ELF-1 (cell line): Measurements from ENCODE around the gene CYP21A2.
"Not testable (repeated sequence)": the region's sequence is repeated elsewhere in the genome, so short reads cannot be mapped to it uniquely, and the experiment has no call there.

Source experiments
- DNase-seq: peaks from one replicate; pipeline ENCODE4 v3.0.0-alpha.2; 2016; ENCODE audit warnings: low read depth, low spot score

CYP21A2 gene

DNA sequence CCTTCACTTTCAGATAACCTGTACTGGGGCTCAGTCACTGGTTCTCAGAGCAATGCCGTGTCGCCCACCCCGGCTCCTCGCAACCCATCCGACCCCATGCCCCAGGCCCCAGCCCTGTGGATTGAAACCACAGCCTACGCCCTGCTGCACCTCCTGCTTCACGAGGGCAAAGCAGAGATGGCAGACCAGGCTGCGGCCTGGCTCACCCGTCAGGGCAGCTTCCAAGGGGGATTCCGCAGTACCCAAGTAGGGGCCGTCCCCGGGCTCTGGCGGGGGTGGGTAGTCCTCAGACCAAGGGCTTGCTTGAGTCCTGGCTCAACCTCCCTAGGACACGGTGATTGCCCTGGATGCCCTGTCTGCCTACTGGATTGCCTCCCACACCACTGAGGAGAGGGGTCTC lies 8.7 kb upstream of the CYP21A2 start:
- DNase-seq = not testable (repeated sequence)

DNA sequence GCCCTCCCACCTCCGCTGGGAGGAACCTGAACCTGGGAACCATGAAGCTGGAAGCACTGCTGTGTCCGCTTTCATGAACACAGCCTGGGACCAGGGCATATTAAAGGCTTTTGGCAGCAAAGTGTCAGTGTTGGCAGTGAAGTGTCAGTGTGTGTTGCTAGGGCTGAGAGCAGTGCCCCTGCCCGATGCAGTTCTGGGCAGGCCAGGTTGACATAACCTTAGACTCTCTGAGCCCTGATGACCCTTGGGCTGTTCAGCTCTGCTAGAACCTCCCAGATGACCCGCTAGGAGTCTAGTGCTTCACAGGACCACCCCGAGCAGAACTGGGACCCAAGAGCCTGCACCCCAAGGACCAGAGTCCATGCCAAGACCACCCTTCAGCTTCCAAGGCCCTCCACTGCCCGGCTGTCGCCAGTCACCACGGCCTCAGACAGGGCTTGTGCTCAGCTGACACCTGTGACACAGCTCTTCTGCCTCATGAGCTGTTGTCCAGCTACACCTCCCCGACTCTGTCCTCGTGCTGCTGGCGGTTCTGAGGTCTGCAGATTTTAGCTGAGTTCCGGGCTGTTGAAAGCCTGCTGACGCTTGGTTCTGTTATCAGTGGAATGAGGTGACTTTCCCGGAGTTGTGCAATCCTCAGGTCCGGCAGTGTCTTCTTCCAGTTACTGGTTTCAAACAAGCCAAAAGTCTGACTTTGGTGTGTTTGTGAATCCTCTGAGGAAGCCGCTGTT lies 2.8 kb upstream of the CYP21A2 start:
- not testable (repeated sequence) for DNase-seq

DNA sequence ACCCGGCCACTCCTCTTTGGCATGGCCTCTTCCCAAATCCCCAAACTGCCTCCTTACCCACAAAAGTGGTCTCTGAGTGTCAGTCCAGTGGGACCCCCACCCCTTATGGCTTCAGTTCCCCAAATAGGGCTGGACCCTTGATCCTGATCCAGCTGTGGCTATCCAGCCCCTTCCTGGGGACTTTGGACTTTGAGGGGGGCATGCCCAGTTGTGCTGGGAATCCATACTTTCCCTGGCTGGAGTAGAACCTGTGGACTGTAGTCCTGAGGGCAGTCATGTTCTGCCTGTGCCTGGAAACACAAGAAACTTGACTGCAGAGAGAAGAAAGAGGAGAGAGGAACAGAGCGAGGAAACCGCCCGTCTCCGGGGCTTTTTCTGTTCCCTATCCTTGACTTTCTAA lies 1.1 kb upstream of the CYP21A2 start:
- DNase-seq = not testable (repeated sequence)

DNA sequence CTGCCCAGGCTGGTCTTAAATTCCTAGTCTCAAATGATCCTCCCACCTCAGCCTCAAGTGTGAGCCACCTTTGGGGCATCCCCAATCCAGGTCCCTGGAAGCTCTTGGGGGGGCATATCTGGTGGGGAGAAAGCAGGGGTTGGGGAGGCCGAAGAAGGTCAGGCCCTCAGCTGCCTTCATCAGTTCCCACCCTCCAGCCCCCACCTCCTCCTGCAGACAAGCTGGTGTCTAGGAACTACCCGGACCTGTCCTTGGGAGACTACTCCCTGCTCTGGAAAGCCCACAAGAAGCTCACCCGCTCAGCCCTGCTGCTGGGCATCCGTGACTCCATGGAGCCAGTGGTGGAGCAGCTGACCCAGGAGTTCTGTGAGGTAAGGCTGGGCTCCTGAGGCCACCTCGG lies 663 bp downstream of the CYP21A2 start:
- not testable (repeated sequence) for DNase-seq

DNA sequence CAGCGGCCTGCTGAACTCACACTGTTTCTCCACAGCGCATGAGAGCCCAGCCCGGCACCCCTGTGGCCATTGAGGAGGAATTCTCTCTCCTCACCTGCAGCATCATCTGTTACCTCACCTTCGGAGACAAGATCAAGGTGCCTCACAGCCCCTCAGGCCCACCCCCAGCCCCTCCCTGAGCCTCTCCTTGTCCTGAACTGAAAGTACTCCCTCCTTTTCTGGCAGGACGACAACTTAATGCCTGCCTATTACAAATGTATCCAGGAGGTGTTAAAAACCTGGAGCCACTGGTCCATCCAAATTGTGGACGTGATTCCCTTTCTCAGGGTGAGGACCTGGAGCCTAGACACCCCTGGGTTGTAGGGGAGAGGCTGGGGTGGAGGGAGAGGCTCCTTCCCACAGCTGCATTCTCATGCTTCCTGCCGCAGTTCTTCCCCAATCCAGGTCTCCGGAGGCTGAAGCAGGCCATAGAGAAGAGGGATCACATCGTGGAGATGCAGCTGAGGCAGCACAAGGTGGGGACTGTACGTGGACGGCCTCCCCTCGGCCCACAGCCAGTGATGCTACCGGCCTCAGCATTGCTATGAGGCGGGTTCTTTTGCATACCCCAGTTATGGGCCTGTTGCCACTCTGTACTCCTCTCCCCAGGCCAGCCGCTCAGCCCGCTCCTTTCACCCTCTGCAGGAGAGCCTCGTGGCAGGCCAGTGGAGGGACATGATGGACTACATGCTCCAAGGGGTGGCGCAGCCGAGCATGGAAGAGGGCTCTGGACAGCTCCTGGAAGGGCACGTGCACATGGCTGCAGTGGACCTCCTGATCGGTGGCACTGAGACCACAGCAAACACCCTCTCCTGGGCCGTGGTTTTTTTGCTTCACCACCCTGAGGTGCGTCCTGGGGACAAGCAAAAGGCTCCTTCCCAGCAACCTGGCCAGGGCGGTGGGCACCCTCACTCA lies 1.4 kb downstream of the CYP21A2 start:
- not testable (repeated sequence) for DNase-seq

DNA sequence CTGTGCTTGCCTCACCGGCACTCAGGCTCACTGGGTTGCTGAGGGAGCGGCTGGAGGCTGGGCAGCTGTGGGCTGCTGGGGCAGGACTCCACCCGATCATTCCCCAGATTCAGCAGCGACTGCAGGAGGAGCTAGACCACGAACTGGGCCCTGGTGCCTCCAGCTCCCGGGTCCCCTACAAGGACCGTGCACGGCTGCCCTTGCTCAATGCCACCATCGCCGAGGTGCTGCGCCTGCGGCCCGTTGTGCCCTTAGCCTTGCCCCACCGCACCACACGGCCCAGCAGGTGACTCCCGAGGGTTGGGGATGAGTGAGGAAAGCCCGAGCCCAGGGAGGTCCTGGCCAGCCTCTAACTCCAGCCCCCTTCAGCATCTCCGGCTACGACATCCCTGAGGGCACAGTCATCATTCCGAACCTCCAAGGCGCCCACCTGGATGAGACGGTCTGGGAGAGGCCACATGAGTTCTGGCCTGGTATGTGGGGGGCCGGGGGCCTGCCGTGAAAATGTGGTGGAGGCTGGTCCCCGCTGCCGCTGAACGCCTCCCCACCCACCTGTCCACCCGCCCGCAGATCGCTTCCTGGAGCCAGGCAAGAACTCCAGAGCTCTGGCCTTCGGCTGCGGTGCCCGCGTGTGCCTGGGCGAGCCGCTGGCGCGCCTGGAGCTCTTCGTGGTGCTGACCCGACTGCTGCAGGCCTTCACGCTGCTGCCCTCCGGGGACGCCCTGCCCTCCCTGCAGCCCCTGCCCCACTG lies 2.3 kb downstream of the CYP21A2 start:
- DNase-seq = not testable (repeated sequence)

DNA sequence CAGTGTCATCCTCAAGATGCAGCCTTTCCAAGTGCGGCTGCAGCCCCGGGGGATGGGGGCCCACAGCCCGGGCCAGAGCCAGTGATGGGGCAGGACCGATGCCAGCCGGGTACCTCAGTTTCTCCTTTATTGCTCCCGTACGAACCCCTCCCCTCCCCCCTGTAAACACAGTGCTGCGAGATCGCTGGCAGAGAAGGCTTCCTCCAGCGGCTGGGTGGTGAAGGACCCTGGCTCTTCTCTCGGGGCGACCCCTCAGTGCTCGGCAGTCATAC lies 2.8 kb downstream of the CYP21A2 start:
- DNase-seq = not testable (repeated sequence)

DNA sequence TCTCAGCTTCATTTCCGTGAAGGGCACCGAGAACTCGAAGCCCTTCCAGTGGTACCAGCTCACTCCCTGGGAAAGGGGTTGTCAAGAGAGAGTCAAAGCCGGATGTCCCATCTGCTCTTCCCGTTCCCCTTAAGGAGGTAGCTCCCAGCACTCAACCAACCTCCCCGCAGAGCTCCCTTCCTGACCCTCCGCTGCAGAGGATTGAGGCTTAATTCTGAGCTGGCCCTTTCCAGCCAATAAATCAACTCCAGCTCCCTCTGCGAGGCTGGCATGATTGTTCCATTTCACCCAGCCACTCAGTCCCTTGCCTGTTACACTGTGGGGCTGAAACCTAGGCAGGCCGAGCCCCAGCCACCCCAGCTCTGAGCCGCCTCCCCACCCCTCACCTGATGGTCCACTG lies 3.2 kb downstream of the CYP21A2 start:
- DNase-seq = not testable (repeated sequence)

DNA sequence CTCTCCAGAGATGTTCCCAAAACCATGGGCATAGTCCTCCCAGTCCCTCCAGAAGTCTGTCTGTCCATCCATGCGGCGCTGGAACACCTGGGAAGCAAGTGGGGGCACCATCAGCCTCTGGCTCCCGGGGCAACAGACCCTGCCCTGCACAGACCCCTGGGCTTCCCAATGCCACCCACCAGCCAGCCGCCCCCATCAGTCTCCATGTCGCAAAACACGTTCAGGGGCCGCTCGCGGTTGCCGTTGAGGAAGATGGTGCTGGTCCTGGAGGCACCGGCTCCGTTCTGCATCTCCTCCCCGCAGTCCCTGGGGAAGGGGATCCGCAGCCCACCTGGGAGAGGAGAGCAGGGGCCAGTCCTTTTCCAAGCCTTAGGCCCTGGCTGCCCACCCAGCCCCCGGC lies 4.1 kb downstream of the CYP21A2 start:
- not testable (repeated sequence) for DNase-seq

DNA sequence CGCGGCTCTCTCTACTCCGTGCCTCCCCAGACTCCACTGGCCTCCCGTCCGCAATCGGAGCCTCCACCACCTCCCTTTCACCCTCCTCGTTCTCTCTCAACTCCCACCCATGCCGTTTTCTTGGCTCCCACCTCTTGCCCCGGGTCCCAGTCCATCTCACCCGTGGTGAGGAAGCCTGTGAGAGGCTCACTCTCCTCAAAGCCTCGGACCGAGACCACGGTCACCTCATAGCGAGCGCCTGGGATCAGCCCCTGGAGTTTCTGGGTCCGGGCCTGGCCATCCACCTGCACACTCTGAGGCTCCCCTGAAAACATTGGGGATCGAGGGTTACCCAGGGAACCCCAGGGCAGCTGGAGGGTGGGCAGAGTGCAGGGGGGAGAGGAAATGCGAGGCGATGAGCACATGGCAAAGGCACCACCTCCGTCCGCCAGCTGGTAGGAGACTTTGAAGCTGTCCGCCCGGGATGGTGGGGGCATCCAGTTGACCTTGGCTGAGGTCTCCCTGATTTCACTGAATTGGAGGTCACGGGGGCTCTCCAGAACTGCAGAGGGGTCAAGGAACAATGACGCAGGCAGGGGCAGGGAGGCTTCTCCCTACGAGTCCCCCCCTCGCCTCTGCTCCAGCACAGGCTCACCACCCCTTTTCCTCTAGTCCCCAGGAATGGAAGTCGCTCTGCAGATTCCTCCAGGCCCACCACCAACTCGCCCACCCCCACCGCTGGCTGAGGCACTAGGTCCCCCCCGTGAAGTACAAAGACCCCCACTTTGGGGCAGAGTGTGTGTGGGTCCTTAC lies 5.6 kb downstream of the CYP21A2 start:
- not testable (repeated sequence) for DNase-seq

DNA sequence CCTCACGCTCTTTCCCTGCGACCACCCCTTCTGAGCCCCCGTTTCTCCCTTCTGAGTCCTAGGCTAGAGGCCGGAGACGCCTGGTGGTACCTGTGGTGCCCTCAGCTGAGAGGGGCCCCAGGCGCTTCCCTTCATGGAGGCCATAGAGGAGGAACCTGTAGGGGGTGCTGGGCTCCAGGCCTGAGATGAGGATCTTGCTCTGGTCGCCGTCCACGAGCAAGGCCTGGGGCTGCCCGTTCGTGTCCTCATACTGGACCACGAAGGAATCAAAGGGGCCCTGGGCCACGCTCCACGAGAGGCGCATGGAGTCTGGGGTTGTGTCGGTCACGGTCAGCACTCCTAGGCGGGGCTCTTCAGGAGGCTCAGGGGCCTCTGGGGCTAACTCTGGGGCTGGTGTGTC lies 6.7 kb downstream of the CYP21A2 start:
- not testable (repeated sequence) for DNase-seq

DNA sequence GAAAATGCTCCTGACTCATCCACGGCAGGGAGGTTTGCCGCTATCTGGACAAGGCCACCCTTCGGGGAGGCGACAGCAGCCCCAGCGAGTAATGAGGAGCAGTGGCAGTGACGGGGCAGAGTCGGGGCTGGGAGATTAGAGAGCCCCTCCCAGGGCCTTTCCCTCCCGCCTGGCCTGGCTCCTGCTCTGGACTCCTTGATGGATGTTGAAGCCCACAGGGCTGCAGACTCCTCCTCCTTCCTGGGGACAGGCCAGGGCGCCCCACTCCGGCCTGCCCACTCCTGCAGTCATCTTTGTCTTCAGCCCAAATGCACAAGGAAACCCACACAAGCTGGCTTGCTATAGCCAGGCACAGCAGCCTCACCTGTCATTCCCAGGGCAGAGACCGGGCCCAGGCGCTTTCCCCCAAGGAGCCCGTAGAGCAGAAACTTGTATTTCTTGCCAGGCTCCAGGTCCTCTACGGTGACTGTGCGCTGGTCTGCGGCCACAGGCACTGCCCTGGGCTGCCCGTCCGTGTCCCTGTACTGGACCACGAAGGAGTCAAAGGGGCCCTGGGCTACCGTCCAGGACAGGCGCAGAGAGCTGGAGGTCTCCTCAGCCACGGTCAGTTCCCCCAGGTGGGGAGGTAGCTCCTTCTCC lies 7.7 kb downstream of the CYP21A2 start:
- DNase-seq = no peak

DNA sequence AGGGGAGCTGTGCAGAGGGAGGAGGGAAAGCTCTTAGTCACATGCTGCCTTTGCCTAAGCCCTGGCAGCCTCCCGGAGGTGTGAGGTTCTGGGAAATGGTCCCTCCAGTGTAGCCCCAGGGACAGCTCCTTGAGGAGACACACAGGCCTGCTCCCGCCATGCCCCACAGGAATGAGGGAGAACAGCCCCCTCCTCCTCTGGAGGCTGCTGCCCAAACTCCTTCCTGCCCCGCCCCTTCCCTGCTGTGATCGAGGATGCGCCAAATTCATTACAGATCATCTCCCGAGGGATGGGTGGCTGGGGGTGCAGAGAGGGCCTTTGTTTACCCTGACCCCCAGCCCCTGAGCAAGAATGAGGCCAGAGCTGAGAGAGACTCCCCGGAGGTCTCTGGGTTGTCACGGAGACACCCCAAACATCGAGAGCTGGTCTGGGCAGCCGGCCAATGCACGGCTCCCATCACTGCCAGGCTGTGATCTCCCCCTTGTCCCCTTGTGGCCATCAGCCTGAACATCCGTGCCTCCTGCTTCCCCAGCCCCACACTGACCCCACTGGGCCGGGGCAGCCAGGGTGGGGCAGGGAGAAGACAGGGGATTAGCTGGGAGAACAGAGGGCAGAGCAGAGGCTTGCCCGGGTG lies 8.4 kb downstream of the CYP21A2 start:
- DNase-seq = peak; percentile 40

DNA sequence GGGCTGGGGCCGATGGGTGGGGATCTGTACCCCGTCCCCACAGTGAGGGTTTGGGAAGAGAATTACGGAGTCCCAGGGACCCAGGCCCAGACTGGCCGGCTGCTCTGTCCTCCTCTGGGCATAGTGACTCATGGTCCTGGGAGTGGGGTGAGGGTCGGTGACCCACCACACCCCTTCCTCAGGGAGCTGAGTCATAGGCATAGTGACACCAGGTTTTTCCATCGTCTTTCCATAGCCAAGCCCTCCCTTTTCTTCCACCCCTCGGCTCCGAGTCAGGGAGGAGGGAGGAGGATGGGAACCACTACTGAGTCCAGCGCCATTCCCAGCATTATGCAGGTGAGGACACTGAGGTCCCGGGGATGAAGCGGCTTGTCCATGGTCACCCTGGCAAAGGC lies 8.9 kb downstream of the CYP21A2 start:
- peak; percentile 25 for DNase-seq

DNA sequence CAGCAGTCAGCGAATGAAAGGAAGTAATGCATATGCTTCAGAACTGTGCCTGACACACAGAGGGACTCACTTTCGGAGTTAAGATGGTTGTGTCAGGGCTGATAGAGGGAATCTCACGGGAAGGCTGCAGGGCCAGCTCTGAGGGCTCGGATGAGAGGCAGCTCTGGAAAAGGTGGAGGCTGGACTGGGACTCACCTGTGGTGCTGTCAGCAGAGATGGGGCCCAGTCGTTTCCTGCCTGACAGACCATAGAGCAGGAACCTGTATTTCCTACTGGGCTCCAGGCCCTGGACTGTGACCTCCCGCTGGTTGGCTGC lies 9.3 kb downstream of the CYP21A2 start:
- no peak for DNase-seq

DNA sequence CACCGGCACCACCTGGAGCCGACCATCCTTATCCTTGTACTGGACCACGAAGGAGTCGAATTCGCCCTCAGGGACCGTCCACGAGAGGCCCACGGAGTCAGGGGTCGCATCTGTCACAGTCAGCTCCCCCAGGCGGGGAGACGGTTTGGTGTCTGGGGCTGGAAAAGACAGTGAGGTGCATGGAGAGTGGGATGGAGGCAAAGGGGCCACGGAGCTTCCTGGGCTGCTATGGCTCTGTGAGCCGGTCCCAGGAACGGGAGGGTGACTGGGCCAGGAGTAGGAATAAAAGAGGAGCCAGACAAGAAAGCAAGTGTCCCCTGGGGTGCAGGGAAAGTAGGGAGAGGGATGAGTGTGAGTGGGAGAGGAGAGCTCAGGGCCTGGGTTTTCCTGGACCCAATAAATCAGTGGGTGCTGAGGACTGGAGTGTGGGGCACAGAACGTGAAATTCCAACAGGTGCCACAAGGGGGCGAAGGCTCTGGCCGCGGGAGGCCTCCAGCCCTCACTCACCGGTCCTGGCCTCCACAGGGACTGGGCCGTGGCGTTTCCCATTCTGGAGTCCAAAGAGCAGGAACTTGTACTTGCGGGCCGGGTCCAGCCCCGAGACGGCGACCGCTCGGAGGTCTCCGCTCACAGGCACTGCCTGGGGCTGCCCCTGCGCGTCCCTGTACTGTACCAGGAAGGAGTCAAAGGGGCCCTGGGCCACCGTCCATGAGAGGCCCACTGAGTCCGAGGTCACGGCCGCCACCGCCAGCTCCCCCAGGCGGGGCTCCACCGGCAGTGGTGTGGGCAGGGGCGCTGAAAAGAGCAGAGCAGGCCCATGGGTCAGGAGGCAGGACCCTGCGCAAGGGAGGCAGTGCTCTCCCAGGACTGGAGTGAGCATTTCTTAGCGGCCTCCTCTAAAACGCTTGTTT lies 9.9 kb downstream of the CYP21A2 start:
- peak; percentile 88 for DNase-seq

DNA sequence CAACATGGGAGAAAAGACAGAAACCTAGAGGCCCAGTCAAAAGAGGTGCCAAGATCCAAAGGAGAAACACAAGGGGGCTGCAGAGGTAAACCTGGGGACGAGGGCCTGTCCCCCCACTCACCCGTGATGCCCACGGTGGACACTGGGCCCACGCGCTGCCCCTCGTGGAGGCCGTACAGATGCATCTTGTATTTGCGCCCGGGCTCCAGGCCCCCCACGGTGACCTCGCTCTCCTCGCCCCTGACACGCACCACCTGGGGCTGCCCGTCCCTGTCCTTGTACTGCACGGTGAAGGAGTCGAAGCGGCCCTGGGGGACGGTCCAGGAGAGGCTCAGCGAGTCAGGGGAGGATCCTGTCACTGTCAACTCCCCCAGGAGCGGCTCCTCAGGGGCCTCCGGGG lies 10.9 kb downstream of the CYP21A2 start:
- not testable (repeated sequence) for DNase-seq

DNA sequence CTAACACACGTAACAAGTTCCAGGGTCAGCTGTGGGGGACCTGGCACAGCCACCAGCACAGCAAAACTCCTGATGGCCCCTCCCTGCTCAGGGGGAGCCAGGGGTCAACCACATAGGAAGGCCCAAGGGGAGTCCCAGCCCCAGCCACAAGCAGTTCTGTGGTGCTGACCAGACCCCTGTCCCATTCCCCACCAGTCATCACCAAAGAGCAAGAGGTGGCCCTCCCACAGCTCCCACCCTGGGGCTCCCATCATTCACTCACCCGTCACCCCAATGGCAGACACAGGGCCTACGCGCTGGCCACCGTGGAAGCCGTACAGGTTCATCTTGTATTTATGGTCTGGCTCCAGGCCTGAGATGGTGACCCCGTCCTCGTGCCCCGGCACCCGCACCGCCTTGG lies 11.5 kb downstream of the CYP21A2 start:
- not testable (repeated sequence) for DNase-seq

DNA sequence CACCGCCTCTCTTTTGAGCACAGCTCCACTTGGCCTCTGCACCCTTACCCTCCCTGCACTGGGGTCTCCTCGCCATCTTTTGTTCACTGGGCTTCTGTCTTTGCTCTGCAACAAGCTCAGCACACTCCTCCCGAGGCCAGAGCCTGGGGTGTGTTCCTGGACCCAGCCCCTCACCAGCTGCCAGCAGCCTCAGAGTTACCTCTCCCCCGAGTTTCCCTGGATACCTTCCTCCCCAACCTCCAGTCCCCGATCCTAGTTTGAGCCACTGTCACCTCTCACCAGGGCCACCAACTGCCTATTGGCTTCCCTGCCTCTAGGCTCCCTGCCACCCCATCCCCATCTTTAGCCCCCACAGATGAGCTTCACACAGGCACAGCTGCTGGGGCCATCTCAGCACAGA lies 12.3 kb downstream of the CYP21A2 start:
- DNase-seq = no peak

DNA sequence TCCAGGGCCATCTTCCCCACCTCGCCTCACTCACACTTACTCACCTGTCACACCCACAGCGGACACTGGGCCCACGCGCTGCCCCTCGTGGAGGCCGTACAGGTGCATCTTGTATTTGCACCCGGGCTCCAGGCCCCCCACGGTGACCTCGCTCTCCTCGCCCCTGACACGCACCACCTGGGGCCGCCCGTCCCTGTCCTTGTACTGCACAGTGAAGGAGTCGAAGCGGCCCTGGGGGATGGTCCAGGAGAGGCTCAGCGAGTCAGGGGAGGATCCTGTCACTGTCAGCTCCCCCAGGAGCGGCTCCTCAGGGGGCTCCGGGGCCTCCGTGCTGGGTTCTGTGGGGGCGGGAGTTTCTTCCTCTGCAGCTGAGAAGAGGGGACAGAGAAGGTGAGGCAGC lies 14.4 kb downstream of the CYP21A2 start:
- not testable (repeated sequence) for DNase-seq
